Measurements from ENCODE around the gene PROC.

- TF ChIP-seq, protein P1, sequence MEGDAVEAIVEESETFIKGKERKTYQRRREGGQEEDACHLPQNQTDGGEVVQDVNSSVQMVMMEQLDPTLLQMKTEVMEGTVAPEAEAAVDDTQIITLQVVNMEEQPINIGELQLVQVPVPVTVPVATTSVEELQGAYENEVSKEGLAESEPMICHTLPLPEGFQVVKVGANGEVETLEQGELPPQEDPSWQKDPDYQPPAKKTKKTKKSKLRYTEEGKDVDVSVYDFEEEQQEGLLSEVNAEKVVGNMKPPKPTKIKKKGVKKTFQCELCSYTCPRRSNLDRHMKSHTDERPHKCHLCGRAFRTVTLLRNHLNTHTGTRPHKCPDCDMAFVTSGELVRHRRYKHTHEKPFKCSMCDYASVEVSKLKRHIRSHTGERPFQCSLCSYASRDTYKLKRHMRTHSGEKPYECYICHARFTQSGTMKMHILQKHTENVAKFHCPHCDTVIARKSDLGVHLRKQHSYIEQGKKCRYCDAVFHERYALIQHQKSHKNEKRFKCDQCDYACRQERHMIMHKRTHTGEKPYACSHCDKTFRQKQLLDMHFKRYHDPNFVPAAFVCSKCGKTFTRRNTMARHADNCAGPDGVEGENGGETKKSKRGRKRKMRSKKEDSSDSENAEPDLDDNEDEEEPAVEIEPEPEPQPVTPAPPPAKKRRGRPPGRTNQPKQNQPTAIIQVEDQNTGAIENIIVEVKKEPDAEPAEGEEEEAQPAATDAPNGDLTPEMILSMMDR (IDR thresholded peaks at IDR 0.05): no peak
- TF ChIP-seq POLR2AphosphoS5 (IDR thresholded peaks at IDR 0.05; ENCODE audit: insufficient read depth in 1 of 2, low read depth in 1 of 2) (peak in 1 of 2 donors; percentile 28), POLR2A (IDR thresholded peaks at IDR 0.05) (no peak)
Measured at GRCh38 chr2:127398239-127398590, 20.0 kb upstream of the PROC start.

All from vagina (tissue), 2 donors.